DOHH2 (cell line): ENCODE results near the gene MDN1.

Source experiments
- EZH2phosphoT487 ChIP-seq: fragments of 200-600 bp; sonication (generic); IDR thresholded peaks from 2 replicates; pipeline ENCODE4 v1.6.1; 2017; ENCODE audit warnings: borderline replicate concordance, mild to moderate bottlenecking, antibody characterized with exemption, low read length, moderate library complexity, mixed read lengths
- TF ChIP-seq, protein P1 (sequence below): fragments of 200-600 bp; sonication (generic); IDR thresholded peaks from one replicate; pipeline ENCODE4 v1.5.1; 2014; ENCODE audit warnings: antibody characterized with exemption, mild to moderate bottlenecking, low read depth, low read length; ENCODE audit not compliant: poor library complexity, severe bottlenecking

DNA sequence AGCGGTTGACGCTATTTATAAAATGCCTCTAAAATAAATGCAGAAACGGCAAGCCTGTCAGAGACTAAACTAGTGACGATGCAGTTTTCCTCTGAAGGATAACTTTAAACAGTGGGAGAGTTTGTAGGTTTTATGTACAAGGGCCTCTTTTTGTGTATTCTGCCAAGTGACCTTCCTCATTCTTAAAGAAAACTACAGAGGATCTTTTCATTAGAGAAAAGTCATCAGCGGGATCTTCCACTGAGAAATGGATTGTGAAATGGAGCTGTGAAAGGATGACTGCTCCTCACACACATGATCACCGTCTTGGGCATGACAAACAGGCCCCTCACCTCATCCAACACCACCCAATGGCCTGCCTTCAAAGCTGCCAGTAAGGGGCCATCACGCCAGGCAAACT is 92.1 kb downstream of the MDN1 start:
- TF ChIP-seq, protein P1, sequence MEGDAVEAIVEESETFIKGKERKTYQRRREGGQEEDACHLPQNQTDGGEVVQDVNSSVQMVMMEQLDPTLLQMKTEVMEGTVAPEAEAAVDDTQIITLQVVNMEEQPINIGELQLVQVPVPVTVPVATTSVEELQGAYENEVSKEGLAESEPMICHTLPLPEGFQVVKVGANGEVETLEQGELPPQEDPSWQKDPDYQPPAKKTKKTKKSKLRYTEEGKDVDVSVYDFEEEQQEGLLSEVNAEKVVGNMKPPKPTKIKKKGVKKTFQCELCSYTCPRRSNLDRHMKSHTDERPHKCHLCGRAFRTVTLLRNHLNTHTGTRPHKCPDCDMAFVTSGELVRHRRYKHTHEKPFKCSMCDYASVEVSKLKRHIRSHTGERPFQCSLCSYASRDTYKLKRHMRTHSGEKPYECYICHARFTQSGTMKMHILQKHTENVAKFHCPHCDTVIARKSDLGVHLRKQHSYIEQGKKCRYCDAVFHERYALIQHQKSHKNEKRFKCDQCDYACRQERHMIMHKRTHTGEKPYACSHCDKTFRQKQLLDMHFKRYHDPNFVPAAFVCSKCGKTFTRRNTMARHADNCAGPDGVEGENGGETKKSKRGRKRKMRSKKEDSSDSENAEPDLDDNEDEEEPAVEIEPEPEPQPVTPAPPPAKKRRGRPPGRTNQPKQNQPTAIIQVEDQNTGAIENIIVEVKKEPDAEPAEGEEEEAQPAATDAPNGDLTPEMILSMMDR = no peak
- no peak for TF ChIP-seq EZH2phosphoT487
